IPS DF 19.7 (cell line): Measurements from ENCODE around the gene KRT13.

Experiments
- DNase-seq: peaks from one replicate; pipeline ENCODE4 v3.0.0-alpha.2; 2013; ENCODE audit warnings: low read depth, low spot score

Gene KRT13

GRCh38 chr17:41537614-41537954, 32.2 kb upstream of the KRT13 start:
- DNase-seq: no peak

GRCh38 chr17:41536741-41537613, 31.6 kb upstream of the KRT13 start:
- no peak for DNase-seq

DNA sequence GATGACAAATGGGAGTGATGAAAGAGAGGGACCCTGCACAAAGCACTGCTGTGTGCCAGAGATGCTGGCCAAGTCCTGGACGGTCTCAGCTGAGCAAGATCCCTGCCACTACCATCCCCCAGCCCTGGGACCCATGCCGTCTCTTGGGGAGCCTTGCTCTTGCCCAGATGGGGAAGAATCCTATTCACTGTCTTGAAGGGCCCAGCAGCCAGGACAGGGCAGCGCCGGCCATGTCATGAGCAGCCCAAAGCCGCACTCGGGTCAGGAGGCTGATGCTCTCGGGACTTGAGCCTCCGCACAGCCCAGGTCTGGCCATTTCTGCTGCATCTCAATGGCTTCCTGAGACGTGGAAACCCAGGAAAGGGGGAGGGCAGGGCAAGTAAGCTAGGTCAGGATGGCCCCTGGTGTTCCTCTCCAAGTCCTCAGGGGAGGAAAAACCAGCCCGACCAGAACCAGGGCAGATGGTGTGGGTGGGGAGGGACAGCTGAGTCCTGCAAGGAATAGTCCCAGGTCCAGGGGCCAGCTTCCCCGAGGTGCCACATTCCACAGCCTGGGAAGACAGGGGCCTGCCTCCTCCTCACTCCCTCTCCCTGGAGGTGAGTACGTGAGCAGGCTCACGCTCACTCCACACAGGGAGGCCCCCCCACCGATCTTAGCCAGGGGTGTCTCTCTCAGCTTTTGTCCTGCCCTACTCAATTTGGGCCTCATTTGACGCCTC, 30.5 kb upstream of the KRT13 start:
- DNase-seq: no peak

- DNase-seq: no peak
Measured at GRCh38 chr17:41534899-41535546, 29.6 kb upstream of the KRT13 start.

GRCh38 chr17:41533613-41534012, 28.2 kb upstream of the KRT13 start:
- no peak for DNase-seq

DNA sequence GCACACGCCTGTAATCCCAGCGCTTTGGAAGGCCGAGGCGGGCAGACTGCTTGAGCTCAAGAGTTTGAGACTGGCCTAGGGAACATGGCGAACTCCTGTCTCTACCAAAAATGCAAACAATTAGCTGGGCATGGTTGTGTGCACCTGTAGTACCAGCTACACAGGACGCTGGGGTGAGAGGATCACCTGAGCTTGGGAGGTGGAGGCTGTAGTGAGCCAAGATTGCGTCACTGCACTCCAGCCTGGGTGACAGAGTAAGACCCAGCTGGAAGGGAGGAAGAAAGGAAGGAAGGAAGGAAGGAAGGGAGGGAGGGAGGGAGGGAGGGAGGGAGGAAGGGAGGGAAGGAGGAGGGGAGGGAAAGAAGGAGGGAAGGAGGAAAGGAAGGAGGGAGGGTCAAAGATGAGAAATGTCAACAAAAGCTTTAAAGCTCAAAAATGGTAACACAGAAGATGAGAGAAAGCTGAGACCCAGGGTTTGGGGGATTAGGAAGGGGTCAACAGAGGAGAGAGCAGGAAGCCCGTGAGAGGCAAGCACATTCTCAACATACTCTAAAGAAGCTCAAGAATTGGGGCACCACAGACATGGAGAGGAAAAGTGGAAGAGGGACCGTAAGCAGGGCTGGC, 27.6 kb upstream of the KRT13 start:
- DNase-seq: no peak

DNA sequence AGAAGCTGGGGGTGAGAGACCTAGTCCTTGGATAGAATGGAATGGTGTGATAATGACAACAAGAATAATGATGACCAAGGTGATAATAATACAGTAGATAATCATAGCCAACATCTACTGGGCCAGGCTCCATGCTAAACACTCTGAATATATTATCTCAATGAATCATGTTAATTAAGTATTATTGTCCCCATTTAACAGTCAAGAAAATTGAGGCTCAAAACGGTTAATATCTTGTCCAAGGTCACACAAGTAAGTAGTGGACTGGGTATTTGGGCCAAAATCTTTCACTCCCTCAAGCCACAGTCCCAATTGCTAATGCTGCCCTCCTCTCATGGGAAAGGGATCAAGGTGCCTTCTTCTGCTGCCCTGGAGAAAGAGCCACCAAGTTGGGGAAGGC, 26.6 kb upstream of the KRT13 start:
- DNase-seq: no peak

GRCh38 chr17:41530062-41531048, 24.9 kb upstream of the KRT13 start:
- DNase-seq: no peak

DNA sequence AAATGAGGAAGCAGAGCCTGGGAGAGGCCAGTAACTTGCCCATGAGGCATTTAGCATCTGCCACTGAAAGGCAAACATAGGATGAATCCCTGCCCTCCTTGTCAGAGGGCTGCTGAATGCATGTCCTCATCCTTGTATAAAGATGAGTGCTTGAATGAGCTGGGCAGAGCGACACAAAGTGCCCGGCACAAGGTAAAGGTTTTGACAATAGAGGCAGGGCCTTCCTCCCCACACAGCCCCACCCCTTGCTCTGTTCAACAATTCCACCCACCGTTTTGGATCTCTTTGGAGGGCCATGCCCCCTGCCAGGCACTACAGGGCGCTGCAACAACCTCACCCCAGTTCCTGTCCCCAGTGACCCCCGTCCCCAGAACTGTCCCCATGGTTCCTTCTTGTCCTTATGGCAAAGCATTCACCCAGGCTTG, 24.1 kb upstream of the KRT13 start:
- no peak for DNase-seq

- DNase-seq: no peak
Measured at GRCh38 chr17:41528959-41529353, 23.5 kb upstream of the KRT13 start.

DNA sequence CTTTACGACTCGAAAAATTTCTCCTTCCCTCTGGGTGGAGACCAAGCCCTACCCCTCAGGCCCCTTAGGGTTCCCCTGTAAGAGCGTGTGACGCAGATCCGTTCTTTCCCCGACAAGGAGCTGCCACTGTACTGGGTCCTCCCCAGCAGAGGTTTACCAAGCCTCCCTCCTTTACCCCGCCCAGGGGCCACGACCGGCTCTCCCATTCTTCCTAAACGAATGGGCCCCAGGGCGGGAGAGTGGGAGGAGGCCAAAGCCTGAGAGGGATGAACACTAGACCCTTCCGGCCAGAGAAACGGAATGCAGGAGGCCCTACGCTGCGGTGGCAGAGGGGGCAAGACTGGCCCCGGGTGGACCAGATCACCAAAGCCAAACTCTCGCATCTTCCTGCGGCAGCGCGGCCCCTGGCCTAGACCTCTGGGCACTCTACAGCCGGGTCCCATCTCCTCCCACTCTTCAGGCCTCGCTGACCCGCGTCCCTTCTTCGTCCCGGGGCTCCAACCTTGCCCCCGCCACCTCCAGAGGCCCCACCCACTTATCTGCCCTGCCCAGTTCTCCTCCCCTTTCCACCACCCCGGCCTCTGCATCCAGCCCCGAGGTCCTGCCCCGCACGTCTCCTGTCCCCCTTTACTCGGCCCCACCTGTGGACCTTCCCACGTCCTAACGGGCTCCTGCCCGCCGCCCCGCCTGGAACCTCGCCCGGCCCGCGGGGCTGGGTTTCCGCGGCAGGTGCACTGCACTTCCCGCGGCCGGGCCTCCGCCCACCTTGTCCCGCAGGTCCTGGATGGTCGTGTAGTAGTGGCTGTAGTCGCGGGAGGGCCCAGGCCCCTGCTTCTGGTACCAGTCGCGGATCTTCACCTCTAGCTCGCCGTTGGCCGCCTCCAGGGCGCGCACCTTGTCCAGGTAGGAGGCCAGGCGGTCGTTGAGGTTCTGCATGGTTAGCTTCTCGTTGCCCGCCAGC, 21.9 kb upstream of the KRT13 start:
- DNase-seq: no peak

GRCh38 chr17:41524261-41524660, 18.8 kb upstream of the KRT13 start:
- no peak for DNase-seq

DNA sequence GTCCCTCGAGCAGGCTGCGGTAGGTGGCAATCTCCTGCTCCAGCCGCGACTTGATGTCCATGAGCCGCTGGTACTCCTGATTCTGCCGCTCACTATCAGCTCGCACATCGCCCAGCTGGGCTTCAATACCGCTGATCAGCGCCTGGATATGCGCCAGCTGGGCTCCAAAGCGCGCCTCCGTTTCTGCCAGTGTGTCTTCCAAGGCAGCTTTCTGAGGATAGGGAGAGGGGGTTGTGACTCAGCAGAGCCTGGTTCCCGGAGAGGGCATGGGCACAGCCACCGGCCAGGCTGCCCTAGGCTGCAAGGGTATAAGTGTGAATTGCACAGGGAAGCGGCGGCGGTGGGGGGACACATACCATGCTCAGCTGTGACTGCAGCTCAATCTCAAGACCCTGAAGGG, 18.4 kb upstream of the KRT13 start:
- no peak for DNase-seq

- no peak for DNase-seq
Measured at GRCh38 chr17:41523225-41523593, 17.8 kb upstream of the KRT13 start.

DNA sequence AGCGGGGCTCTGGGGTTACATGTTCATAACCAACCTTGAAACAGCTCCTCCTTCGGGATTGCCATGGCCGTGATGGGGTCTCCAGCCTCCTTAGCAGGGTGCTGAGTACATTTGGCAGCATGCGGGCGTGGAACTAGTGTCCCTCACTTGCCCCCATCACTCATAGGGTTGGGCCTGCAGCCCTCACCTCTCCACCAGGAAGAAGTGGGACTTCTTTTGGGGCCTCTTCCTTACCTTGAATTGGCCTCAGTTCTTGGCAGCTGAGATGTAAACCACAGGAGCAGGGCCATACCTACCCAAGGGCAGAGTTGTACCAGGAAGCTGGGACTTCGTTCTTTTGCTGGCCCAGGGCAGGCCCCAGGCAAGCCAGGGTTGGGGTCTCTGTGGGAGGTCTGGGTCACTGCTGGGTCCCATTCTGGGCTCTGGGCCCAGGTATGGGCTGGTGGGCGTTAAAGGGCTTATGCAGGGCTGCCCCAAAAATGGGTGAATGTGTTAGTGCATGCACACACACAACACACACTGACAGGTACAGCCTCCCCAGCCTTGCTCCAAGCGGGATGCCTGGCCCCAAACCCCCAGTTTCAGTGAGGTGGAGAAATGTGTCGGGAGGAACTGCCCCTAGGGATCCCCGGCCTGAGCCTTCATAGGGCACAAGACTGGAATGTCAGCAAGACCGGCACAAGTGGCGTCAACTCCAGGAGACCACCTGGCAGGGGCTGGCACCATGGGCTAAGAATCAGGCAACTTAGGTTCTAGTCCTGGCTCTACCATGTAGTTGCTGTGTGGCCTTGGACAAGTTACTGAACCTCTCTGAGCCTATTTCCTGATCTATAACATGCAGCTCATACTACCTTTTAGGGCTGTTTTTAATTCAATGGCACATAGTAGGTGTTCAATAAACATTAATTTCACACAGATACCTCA, 17.2 kb upstream of the KRT13 start:
- DNase-seq: no peak

- no peak for DNase-seq
Measured at GRCh38 chr17:41521574-41522261, 16.3 kb upstream of the KRT13 start.

DNA sequence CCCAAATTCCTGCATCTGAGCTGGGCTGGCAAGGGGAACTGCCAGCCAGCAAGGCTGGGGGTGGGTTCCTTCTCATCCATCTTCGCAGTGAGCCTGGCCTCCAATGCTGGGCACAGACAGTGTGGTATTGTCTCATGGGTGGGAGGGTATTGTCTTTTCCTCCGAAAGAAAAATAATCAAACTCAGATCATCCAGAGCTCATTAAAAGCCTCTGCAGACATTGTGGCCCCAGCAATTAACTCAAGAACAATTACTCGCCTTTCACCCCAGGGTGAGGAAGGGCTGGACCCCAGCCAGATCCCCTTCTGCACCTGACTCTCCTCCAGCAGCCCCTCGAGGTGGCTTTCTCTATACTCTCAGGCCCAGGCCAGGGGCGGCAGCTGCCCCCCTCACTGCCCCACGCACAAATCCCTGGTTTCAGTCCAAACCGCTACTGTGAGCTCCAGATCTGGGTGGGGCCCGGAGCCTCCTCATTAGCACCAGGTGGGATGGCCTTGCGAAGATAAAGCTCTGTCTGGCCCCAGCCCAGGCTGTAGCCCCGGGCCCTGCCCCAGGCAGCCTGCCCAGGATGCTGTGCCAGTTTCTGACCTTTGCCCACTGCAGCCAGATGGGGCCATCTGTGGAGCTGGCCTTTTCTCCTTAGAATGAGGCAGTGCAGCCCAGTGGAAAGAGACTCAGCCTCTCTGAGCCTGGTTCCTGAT, 15.6 kb upstream of the KRT13 start:
- no peak for DNase-seq
